ENCODE results near the gene IBA57. TPM values are rescaled to one million over a fixed set of nuclear protein-coding genes. Genes with fewer than 3 reads are reported as not detected.

The IBA57 gene
- total and polyA plus RNA-seq, 11 donors: 4.8 to 18.6 (median 11.8) TPM

DNA sequence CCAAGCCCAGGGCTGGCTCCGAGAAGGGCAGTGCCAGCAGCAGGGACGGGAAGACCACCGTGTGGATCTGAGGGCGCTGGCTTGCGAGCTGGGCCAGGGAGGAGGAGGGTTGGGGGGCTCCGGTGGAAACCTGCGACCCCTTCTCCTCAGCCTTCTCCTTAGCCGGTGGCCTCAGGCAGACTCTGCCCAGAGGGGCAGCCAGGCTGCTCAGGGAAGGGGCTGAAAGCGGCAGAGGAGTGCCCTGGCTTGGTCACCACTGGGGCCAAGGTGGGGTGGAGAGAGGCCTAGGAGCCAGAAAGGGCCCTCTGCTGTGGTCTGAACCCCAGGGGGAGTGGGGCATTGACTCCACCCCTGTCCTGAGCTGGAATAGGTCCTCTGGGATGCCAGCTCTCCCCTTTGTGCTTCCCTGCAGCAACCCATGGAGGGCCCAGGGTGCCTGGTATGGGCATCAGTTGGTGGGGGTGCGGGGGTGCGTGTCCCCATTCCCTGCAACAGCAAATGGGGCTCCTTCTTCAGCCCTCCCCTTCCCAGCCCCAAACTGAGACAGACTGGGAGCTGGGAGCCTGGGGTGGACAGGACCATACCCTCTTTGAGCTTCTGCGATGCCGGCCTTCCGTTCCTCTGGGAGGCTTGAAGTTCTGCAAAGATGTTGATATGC is 6.5 kb upstream of the IBA57 start:
- H3K9me3 ChIP-seq: no peaks in the 10 kb centered on the region
- H3K4me1 ChIP-seq: peaks cover 0 to 41% (median 26%) of the 10 kb centered on the region in 12 donors
- intact Hi-C loops (cut with DNase I): no loop called here
- TF ChIP-seq, protein P1, sequence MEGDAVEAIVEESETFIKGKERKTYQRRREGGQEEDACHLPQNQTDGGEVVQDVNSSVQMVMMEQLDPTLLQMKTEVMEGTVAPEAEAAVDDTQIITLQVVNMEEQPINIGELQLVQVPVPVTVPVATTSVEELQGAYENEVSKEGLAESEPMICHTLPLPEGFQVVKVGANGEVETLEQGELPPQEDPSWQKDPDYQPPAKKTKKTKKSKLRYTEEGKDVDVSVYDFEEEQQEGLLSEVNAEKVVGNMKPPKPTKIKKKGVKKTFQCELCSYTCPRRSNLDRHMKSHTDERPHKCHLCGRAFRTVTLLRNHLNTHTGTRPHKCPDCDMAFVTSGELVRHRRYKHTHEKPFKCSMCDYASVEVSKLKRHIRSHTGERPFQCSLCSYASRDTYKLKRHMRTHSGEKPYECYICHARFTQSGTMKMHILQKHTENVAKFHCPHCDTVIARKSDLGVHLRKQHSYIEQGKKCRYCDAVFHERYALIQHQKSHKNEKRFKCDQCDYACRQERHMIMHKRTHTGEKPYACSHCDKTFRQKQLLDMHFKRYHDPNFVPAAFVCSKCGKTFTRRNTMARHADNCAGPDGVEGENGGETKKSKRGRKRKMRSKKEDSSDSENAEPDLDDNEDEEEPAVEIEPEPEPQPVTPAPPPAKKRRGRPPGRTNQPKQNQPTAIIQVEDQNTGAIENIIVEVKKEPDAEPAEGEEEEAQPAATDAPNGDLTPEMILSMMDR (IDR thresholded peaks at IDR 0.05): no peak
- TF ChIP-seq POLR2A (IDR thresholded peaks at IDR 0.05): no peak
- peak in 3 of 5 donors; percentile 17 to 30 (median 22) for DNase-seq
- H3K36me3 ChIP-seq: no peaks in the 10 kb centered on the region
- WGBS, 4 donors: 83 to 94% (median 88%) methylated on average over 5 to 14 of the region's 14 CpGs
- no peak overlapping the region for H3K4me3 ChIP-seq
- no peak overlapping the region for H3K27ac ChIP-seq
- H3K27me3 ChIP-seq: peaks cover 0 to 24% (median 0%) of the 10 kb centered on the region in 9 donors
- ATAC-seq: no peak

DNA sequence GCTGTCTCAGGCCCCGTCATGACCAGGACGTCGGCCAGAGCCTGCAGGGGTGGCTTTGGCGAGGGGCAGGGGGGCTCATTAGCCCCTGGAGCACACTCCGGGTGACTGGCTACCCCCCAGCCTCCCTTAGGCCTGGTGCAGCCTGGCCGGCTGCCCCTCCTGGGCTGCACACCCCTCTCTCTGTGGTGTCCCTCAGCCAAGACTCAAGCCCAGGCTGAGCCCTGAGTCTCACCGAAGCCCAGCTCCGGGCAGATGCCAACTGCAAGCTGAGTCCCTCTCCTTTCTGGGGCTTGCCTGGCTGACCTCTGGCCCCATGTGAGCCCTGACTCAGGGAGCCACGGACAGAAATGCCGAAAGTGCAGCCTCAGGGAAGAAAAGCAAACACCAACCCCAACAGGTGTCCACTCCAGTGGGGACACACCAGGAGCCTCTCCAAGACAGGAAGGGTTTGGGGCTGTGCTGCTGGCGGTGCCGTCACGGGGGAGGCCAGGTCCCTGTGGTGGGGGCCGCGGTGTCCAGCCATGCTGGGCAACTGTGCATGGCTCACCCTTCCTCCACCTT is 5.3 kb upstream of the IBA57 start:
- H3K4me1 ChIP-seq: peaks cover 0 to 49% (median 33%) of the 10 kb centered on the region in 12 donors

DNA sequence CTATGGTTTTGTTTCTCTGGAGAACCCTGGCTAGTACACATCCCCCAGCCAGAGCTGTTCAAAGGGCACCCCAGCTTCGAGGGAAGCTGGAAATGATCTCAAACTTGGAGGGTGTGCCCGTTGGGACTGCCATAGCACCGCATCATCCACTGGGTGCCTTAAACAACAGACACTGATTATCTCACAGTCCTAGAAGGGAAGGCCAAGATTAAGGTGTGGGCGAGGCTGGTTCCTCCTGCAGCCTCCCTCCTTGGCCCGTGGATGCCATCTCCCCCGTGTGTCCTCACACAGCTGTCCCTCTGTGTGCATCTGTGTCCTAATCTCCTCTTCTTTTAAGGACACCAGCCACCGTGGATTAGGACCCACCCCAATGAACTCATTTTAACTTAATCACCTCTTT is 4.2 kb upstream of the IBA57 start:
- peaks cover 0 to 24% (median 0%) of the 10 kb centered on the region in 9 donors for H3K27me3 ChIP-seq
- H3K36me3 ChIP-seq: no peaks in the 10 kb centered on the region
- 34 to 63% (median 50%) methylated on average over 5 to 7 of the region's 7 CpGs for WGBS, 4 donors
- DNase-seq (peak in 1 of 5 donors; percentile 21), ATAC-seq (no peak)
- H3K9me3 ChIP-seq: no peaks in the 10 kb centered on the region
- H3K27ac ChIP-seq: peak overlapping the region; percentile 64 to 100 (median 88)
- no peak for TF ChIP-seq POLR2A (IDR thresholded peaks at IDR 0.05)
- TF ChIP-seq, protein P1 (IDR thresholded peaks at IDR 0.05): no peak
- no peak overlapping the region for H3K4me3 ChIP-seq
- H3K4me1 ChIP-seq: peaks cover 0 to 51% (median 36%) of the 10 kb centered on the region in 12 donors
- intact Hi-C loops (cut with DNase I): no loop called here

More for the DNA sequence above, 5.3 kb upstream of the IBA57 start:
- 83 to 91% (median 88%) methylated on average over 12 to 15 of the region's 15 CpGs for WGBS, 4 donors
- no peak overlapping the region for H3K27ac ChIP-seq
- H3K36me3 ChIP-seq: no peaks in the 10 kb centered on the region
- peaks cover 0 to 24% (median 0%) of the 10 kb centered on the region in 9 donors for H3K27me3 ChIP-seq
- intact Hi-C loops (cut with DNase I): no loop called here
- DNase-seq: peak in 3 of 5 donors; percentile 22 to 49 (median 23)
- TF ChIP-seq, protein P1 (IDR thresholded peaks at IDR 0.05): no peak
- no peak for TF ChIP-seq POLR2A (IDR thresholded peaks at IDR 0.05)
- no peaks in the 10 kb centered on the region for H3K9me3 ChIP-seq
- no peak for ATAC-seq
- no peak overlapping the region for H3K4me3 ChIP-seq

DNA sequence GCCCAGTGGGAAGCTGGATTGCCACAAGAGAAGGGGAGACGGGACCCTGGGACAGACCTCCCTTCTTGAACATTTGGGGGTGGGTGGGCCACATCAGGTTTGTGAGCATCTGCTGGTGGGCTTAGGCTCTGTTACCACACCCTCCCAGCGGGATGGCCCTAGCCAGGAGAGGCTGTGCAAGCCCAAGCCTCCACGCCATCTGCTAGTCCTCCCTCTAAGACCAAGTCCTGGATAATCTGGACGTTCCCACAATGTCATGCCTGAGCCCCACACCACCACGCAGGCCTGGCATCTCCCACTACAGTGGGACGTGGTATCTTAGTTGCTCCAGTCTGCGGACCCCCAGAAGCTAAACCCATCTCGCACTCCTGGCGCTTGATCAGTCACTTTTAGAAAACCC is 3.7 kb upstream of the IBA57 start:
- no peaks in the 10 kb centered on the region for H3K36me3 ChIP-seq
- 69 to 90% (median 80%) methylated on average over 3 to 9 of the region's 9 CpGs for WGBS, 4 donors
- TF ChIP-seq, protein P1 (IDR thresholded peaks at IDR 0.05): no peak
- no peak for TF ChIP-seq POLR2A (IDR thresholded peaks at IDR 0.05)
- DNase-seq (peak in 1 of 5 donors; percentile 59), ATAC-seq (no peak)
- no peak overlapping the region for H3K4me3 ChIP-seq
- peaks cover 0 to 24% (median 0%) of the 10 kb centered on the region in 9 donors for H3K27me3 ChIP-seq
- intact Hi-C loops (cut with DNase I): loop anchor here in 3 of 10 donors (2.0 kb wide), 2 partner anchors 13 to 21 kb away; partner anchors contain the start of genes GJC2 (in 2 of the 3) and GUK1 (in 1 of the 3)
- H3K9me3 ChIP-seq: no peaks in the 10 kb centered on the region
- peaks cover 0 to 56% (median 41%) of the 10 kb centered on the region in 12 donors for H3K4me1 ChIP-seq
- peak overlapping the region; percentile 64 to 100 (median 88) for H3K27ac ChIP-seq
